MM.1S (cell line): ENCODE measurements around the gene NRXN3.

Experiments used
- CTCF ChIP-seq: fragments of 300-600 bp; sonication (generic); IDR thresholded peaks from 2 replicates; pipeline ENCODE4 v1.5.1; 2016; ENCODE audit warnings: antibody characterized with exemption, low read length, mixed read lengths
- EZH2 ChIP-seq: fragments of 300-600 bp; sonication (generic); optimal IDR thresholded peaks from 2 replicates; pipeline ENCODE3; 2017; ENCODE audit warnings: low read depth, mild to moderate bottlenecking, antibody characterized with exemption, low read length, mixed read lengths

DNA sequence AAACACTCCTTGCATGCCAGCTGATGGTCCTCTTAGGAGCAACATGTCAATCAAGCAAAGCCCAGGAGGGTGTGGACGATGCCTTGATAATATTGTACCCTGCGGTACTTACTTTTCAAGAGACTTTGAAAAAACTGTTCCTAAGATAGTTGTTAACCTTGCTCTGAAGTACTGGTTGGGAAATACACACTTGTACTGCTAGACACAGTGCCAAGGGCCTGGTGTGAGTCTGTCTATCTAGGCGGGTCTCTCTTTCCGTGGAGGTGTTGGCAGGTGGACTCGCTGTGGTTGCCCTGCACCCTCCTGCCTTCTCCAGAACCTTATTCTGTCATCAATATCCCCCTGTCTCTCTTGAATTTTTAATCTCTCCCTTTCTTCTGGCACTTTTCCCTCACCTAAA is 189.4 kb downstream of the NRXN3 start:
- TF ChIP-seq CTCF, result no peak
- no peak for TF ChIP-seq EZH2
